Spleen (tissue), 7 donors: ENCODE results near the gene SDK1.

Experiments used
- CTCF ChIP-seq, 11 experiments: fragments of 200-600 bp in 7 of 11; fragments of 450-650 bp in 4 of 11; sonication (generic) in 4 of 11; IDR thresholded peaks in 8 of 11; conservative IDR thresholded peaks in 3 of 11; 1 replicate in 7 of 11; 2 replicates in 4 of 11; pipeline versions ENCODE4 v1.4.0 to v1.8.0; 2016 to 2021; ENCODE audit warnings: antibody characterized with exemption in 11 of 11, inconsistent platforms in 4 of 11, mild to moderate bottlenecking in 1 of 11
- POLR2A ChIP-seq, 3 donors: fragments of 450-650 bp; IDR thresholded peaks; one replicate each; pipeline ENCODE4 v1.5.1; 2017; ENCODE audit warnings: antibody characterized with exemption in 3 of 3, mild to moderate bottlenecking in 1 of 3
- POLR2AphosphoS5 ChIP-seq, 3 donors: sonication (generic); formaldehyde crosslinking; IDR thresholded peaks; one replicate each; pipeline ENCODE4 v1.5.1; 2017; ENCODE audit warnings: antibody characterized with exemption in 3 of 3
- donor health status: DM: no; HTN: no; CAD: no; lungs with moderate emphysema.
- donor health status: DM: no; HTN: no; CAD: no.
- donor health status: DM: no; HTN: no; CAD: no.

GRCh38 chr7:3888096-3888495 lies 587.0 kb downstream of the SDK1 start:
- TF ChIP-seq CTCF (IDR thresholded peaks at IDR 0.05 in 8 of 11, conservative IDR thresholded peaks at IDR 0.05 in 3 of 11): no peak
- no peak for TF ChIP-seq POLR2A (IDR thresholded peaks at IDR 0.05)
- TF ChIP-seq POLR2AphosphoS5 (IDR thresholded peaks at IDR 0.05): no peak
